Hepatocyte (in vitro differentiated cells): ENCODE results near the gene DAGLB. TPM values are rescaled to one million over a fixed set of nuclear protein-coding genes. Genes with fewer than 3 reads are reported as not detected.

Experiments used
- DNase-seq: peaks from one replicate; pipeline ENCODE4 v3.0.0-alpha.2; 2016; ENCODE audit warnings: low spot score
- H2AFZ ChIP-seq: fragments of 200-600 bp; sonication (generic); 2 replicates; pipeline ENCODE4 v1.6.0; 2016; ENCODE audit warnings: antibody characterized with exemption, mild to moderate bottlenecking
- H3K27ac ChIP-seq: fragments of 200-600 bp; sonication (generic); 2 replicates; pipeline ENCODE4 v1.5.1; 2016; ENCODE audit warnings: mild to moderate bottlenecking
- H3K27me3 ChIP-seq: fragments of 200-600 bp; sonication (generic); 2 replicates; pipeline ENCODE4 v1.6.1; 2016
- H3K36me3 ChIP-seq: fragments of 200-600 bp; sonication (generic); replicated peaks from 2 replicates; pipeline ENCODE4 v1.5.1; 2016; ENCODE audit warnings: low read depth; ENCODE audit not compliant: insufficient read depth
- H3K4me1 ChIP-seq: fragments of 200-600 bp; sonication (generic); 2 replicates; pipeline ENCODE4 v1.5.1; 2016; ENCODE audit warnings: mild to moderate bottlenecking, moderate library complexity; ENCODE audit not compliant: insufficient read depth
- H3K4me2 ChIP-seq: fragments of 200-600 bp; sonication (generic); 2 replicates; pipeline ENCODE4 v1.6.0; 2016
- H3K4me3 ChIP-seq: fragments of 200-600 bp; sonication (generic); 2 replicates; pipeline ENCODE4 v1.5.1; 2016; ENCODE audit warnings: mild to moderate bottlenecking
- H3K79me2 ChIP-seq: fragments of 200-600 bp; sonication (generic); 2 replicates; pipeline ENCODE4 v1.6.0; 2017; ENCODE audit warnings: mild to moderate bottlenecking
- H3K9me2 ChIP-seq: fragments of 200-600 bp; sonication (generic); replicated peaks from 2 replicates; pipeline ENCODE4 v1.6.0; 2017; ENCODE audit warnings: mild to moderate bottlenecking; ENCODE audit not compliant: insufficient read depth
- H3K9me3 ChIP-seq: fragments of 200-600 bp; sonication (generic); 2 replicates; pipeline ENCODE4 v1.5.1; 2016; ENCODE audit warnings: low read depth, mild to moderate bottlenecking
- H4K20me1 ChIP-seq: fragments of 200-600 bp; sonication (generic); 2 replicates; pipeline ENCODE4 v1.6.0; 2016; ENCODE audit warnings: mild to moderate bottlenecking; ENCODE audit not compliant: insufficient read depth, poor library complexity, severe bottlenecking
- EZH2 ChIP-seq: fragments of 200-600 bp; sonication (generic); IDR thresholded peaks from 2 replicates; pipeline ENCODE4 v1.6.1; 2016; ENCODE audit warnings: antibody characterized with exemption, mild to moderate bottlenecking, borderline replicate concordance
- EZH2phosphoT487 ChIP-seq: fragments of 200-600 bp; sonication (generic); IDR thresholded peaks from one replicate; pipeline ENCODE4 v1.6.1; 2018; ENCODE audit warnings: antibody characterized with exemption, mild to moderate bottlenecking, low read depth, moderate library complexity; ENCODE audit not compliant: unreplicated experiment, severe bottlenecking
- WGBS: methylation state at CpG from one replicate; pipeline ENCODE4 v1.1.6; 2016; ENCODE audit warnings: low lambda C conversion rate; ENCODE audit errors: missing lambda C conversion rate; 5-methylcytosine and 5-hydroxymethylcytosine counted together
- polyA plus RNA-seq: library from polyadenylated mRNA; unstranded; fragments of >200 nt; fragmentation: Nextera tagmentation; extraction: Ambion mirVana; gene quantifications from 2 replicates; pipeline ENCODE4 v1.2.1, GENCODE V29; 2016
- total RNA-seq: library from RNA; depleted of rRNA; stranded (reverse); fragments of >200 nt; gene quantifications from 2 replicates; pipeline ENCODE4 v1.2.3, GENCODE V29; 2014
- TF ChIP-seq, protein P1 (sequence below): fragments of 200-600 bp; sonication (generic); IDR thresholded peaks from 2 replicates; pipeline ENCODE4 v1.5.1; 2016; ENCODE audit warnings: antibody characterized with exemption, mild to moderate bottlenecking; ENCODE audit not compliant: poor library complexity

Gene DAGLB
- total and polyA plus RNA-seq, 2 experiments from 2014 or later, result 17.5 to 22.2 TPM

DNA sequence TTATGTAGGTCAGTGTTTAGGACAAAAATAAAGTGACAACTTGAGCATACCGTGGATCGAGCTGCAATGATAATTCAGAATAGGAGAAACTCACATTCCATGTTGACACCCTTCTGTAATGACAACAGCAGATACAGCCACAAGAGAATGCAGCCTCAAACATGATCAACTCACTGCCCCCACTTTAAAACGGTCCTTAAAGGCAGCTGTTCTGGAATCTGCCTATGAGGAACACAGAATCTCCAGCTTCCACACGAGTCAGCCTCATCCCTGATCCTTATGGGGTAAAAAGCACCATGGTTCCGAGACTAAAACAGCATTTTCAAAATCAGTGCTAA, 32.5 kb upstream of the DAGLB start:
- DNase-seq, result no peak
- Histone ChIP-seq H3K27me3 (no peaks in the 10 kb centered on the region), H3K4me2 (peak overlapping the region; percentile 77), H4K20me1 (peaks cover 74% of the 10 kb centered on the region), H3K4me3 (no peak overlapping the region), H3K79me2 (peaks cover 86% of the 10 kb centered on the region), H3K36me3 (no peaks in the 10 kb centered on the region), H3K9me3 (no peaks in the 10 kb centered on the region), H3K27ac (no peak overlapping the region), H2AFZ (no peak overlapping the region), H3K4me1 (peaks cover 35% of the 10 kb centered on the region), H3K9me2 (no peaks in the 10 kb centered on the region)
- 81% methylated on average over 5 of the region's 5 CpGs for WGBS
- TF ChIP-seq EZH2, result no peak
- TF ChIP-seq, protein P1, sequence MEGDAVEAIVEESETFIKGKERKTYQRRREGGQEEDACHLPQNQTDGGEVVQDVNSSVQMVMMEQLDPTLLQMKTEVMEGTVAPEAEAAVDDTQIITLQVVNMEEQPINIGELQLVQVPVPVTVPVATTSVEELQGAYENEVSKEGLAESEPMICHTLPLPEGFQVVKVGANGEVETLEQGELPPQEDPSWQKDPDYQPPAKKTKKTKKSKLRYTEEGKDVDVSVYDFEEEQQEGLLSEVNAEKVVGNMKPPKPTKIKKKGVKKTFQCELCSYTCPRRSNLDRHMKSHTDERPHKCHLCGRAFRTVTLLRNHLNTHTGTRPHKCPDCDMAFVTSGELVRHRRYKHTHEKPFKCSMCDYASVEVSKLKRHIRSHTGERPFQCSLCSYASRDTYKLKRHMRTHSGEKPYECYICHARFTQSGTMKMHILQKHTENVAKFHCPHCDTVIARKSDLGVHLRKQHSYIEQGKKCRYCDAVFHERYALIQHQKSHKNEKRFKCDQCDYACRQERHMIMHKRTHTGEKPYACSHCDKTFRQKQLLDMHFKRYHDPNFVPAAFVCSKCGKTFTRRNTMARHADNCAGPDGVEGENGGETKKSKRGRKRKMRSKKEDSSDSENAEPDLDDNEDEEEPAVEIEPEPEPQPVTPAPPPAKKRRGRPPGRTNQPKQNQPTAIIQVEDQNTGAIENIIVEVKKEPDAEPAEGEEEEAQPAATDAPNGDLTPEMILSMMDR, result no peak
- no peak for TF ChIP-seq EZH2phosphoT487

DNA sequence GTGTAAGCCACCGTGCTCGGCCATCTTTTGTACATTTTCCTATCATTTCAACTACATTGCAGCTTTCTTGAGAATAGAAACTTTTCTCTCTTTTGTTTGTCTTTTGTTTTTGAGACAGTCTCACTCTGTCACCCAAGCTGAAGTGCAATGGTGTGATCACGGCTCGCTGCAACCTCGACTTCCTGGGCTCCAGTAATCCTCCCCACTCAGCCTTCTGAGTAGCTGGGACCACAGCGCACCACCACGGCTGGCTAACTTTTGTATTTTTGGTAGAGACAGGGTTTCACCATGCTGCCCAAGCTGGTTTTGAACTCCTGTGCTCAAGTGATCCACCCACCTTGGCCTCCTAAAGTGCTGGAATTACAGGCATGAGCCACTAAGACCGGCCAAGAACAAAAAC, 31.3 kb upstream of the DAGLB start:
- DNase-seq, result no peak
- H3K36me3 ChIP-seq, result no peaks in the 10 kb centered on the region
- WGBS, result 89% methylated on average over 8 of the region's 8 CpGs
- H3K4me2 ChIP-seq, result no peak overlapping the region
- H3K27me3 ChIP-seq, result no peaks in the 10 kb centered on the region
- peaks cover 87% of the 10 kb centered on the region for H4K20me1 ChIP-seq
- TF ChIP-seq, protein P1, result no peak
- TF ChIP-seq EZH2 (no peak), EZH2phosphoT487 (no peak)
- peaks cover 98% of the 10 kb centered on the region for H3K79me2 ChIP-seq
- H3K9me3 ChIP-seq, result no peaks in the 10 kb centered on the region
- H3K4me1 ChIP-seq, result peaks cover 31% of the 10 kb centered on the region
- no peak overlapping the region for H3K27ac ChIP-seq
- no peak overlapping the region for H2AFZ ChIP-seq
- H3K9me2 ChIP-seq, result no peaks in the 10 kb centered on the region
- no peak overlapping the region for H3K4me3 ChIP-seq

DNA sequence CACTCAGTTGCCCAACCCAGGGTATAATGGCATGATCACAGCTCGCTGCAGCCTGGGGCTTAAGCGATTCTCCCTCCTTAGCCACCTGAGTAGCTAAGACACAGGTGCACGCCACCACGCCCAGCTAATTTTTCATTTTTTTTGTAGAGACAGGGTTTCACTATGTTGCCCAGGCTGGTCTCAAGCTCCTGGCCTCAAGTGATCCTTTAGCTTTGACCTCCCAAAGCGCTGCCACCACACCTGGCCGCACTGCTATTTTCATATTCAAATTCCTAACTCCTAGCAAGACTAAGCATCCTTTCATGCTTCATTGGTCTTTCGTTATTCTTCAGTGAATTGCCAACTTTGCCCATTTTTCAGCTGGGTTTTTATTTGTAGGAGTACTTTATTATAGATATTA, 30.4 kb upstream of the DAGLB start:
- no peak overlapping the region for H3K4me3 ChIP-seq
- WGBS, result 96% methylated on average over 7 of the region's 7 CpGs
- no peak overlapping the region for H2AFZ ChIP-seq
- H3K36me3 ChIP-seq, result no peaks in the 10 kb centered on the region
- no peaks in the 10 kb centered on the region for H3K27me3 ChIP-seq
- no peak overlapping the region for H3K27ac ChIP-seq
- no peaks in the 10 kb centered on the region for H3K9me3 ChIP-seq
- H3K4me1 ChIP-seq, result peaks cover 31% of the 10 kb centered on the region
- no peak for DNase-seq
- peak overlapping the region; percentile 13 for H3K4me2 ChIP-seq
- H3K79me2 ChIP-seq, result peaks cover 100% of the 10 kb centered on the region
- no peaks in the 10 kb centered on the region for H3K9me2 ChIP-seq
- peaks cover 95% of the 10 kb centered on the region for H4K20me1 ChIP-seq
- TF ChIP-seq EZH2phosphoT487, result no peak
- TF ChIP-seq EZH2, result no peak
- TF ChIP-seq, protein P1, result no peak

DNA sequence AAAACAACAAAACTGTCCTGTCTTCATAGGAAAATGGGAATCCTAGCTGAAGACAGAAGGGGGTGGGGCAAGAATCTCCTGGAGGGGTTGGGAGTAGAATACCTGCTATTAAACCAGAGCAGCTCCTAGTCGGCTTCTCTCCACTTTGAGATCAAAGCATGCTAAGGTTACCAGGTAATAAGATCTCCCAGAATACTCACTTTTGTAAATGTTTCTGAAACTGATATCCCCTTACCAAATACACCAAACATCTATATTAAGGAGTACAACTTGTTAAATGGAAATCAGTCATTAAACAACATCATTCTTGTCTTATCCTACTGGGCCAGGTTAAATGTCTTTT, 29.5 kb upstream of the DAGLB start:
- DNase-seq, result no peak
- H3K9me3 ChIP-seq, result no peaks in the 10 kb centered on the region
- peak overlapping the region; percentile 35 for H3K4me2 ChIP-seq
- H4K20me1 ChIP-seq, result peaks cover 100% of the 10 kb centered on the region
- peaks cover 100% of the 10 kb centered on the region for H3K79me2 ChIP-seq
- H3K27me3 ChIP-seq, result no peaks in the 10 kb centered on the region
- no peaks in the 10 kb centered on the region for H3K36me3 ChIP-seq
- no peaks in the 10 kb centered on the region for H3K9me2 ChIP-seq
- no peak overlapping the region for H2AFZ ChIP-seq
- peaks cover 31% of the 10 kb centered on the region for H3K4me1 ChIP-seq
- H3K27ac ChIP-seq, result no peak overlapping the region
- TF ChIP-seq, protein P1, result no peak
- no peak for TF ChIP-seq EZH2
- WGBS, result 42% methylated on average over 1 of the region's 1 CpG
- H3K4me3 ChIP-seq, result no peak overlapping the region
